ENCODE results near the gene RSRC2.
A peak's percentile ranks its signal among the peaks of the same experiment; 100 is the strongest.
"Not testable (repeated sequence)": the region's sequence is repeated elsewhere in the genome, so short reads cannot be mapped to it uniquely, and the experiment has no call there.

RSRC2 gene

DNA sequence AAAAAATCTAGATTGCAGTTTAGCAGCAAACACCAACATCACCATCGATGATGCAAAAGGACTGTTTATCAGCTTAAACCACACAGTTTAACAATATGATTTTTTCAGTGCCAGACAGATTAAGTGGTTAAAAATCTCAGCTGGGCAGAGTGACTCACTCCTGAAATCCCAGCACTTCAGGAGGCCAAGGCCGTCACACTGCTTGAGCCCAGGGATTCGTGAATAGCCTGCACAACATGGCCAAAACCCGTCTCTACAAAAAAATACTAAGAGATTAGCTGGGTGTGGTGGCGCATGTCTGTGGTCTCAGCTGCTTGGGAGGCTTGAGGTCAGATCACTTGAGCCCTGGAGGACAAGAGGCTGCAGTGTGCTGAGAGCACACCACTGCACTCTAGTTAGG, 8.9 kb downstream of the RSRC2 start:
- no peak for DNase-seq

DNA sequence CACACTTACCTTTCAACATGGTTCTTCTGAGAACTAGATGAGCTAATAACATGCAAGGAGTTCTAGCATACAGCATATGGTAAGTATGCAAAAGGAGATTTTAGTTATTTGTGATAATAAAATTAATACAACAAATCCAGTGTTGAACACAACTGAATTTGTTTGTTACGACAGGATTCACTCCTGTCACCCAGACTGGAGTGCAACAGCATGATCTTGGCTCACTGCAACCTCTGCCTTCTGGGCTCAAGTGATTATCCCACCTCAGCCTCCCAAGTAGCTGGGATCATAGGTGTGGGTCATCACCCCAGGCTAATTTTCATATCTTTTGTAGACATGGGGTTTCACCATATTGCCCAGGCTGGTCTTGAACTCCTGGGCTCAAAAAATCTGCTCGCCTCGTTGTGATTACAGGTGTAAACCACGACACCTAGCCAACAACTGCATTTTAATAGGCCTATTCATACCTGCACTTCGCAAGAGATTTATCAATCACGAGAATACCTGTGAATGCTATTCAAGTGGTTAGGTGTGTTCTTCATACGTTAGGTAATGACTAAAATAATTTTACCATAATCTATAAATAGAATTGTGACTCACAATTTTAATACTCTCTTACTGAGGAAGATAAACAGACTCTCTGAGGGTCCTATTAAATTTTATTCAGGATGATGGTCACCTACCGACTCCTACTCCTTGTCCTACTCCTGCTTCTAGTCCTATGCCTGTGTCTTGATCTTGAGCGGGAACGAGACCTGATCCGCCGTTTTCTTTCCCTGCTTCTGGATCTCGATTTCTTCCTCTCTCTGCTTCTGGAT, 10.0 kb downstream of the RSRC2 start:
- no peak for DNase-seq

DNA sequence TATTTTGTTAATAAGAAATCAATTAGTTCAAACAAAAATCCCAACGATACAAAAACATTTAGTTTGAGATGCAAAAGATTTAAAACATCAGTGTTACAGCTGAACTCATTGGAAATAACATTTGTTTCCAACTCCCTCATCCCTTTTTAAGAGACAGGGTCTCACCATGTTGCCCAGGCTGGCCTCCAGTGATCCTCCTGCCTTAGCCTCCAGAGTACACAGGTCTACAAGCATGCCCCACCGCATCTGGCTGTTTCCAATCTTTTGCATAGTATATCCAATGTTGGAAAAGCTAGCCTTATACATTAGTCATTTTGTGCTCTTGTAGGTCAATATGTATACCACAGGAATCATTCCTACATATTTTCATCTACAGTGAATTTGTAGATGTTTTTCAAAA, 11.5 kb downstream of the RSRC2 start:
- no peak for DNase-seq

DNA sequence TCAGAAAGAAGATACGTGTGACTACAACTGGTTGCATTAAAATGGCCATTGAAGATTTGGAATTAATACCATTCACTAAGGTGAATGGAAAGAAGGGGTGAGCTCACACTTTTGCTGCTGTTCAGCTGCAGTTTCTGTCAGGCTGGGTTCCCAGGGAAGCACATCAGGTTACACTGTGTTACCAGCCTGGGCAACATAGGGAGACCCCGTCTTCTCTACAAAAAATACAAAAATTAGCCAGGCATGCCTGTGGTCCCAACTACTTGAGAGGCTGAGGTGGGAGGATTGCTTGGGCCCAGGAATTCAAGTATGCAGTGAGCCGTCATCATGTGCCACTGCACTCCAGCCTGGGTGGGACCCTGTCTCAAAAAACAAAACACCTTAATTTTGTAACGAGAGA, 13.1 kb downstream of the RSRC2 start:
- no peak for DNase-seq

DNA sequence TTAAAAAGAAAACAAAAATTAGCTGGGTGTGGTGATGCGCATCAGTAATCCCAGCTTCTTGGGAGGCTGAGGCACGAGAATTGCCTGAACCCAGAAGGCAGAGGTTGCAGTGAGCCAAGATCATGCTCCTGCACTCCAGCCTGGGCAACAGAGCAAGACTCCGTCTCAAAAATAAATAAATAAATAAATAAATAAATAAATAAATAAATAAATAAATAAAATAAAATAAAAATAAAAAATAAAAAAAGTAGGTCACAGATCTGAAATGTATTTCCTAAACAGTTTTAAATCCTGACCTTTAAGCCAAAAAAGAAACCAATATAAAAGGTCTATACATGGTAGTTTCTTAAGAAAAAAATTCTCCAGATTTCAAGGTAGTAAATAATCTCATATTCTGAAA, 13.7 kb downstream of the RSRC2 start:
- not testable (repeated sequence) for DNase-seq

DNA sequence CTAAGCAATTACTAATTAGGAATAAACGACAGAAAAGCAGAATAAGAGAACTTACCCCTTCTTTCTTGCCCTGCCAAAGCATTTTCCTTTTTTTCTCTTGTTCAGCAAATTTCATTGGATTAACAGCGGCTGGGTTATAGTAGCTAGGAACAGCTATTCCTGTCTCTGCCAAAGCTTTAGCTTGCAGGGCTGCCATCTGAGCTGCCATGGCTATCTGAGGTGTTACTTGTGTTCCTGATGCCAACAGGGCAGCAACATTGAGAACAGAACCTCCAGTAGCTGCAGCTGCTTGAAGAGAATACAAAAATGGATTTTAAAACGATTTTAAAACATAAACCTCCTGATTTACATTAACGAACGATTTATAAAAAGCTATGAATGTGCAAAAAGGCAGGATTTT, 18.6 kb downstream of the RSRC2 start:
- no peak for DNase-seq

DNA sequence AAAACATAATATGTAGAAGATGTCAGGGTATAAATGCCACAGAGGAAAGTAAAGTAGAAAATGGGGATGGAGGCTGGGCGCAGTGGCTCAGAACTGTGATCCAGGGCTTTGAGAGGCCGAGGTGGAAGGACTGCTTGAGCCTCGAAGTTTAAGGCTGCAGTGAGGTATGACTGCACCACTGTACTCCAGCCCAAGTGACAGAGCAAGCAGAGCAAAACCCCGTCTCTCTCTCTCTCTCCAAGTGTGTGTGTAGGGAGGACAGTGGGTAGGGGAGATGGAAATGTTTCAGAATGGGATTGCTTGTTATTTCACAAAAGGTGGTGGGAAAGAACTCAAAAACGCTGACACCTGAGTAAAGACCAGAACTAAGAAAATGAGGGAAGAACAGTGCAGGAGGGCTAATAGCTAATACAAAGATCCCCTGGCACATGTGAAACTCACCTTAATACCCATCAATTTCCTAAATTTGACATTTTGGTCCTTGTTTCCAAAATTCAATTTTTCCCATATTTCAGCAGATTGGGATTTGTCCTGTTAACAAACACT, 20.3 kb downstream of the RSRC2 start:
- no peak for DNase-seq

DNA sequence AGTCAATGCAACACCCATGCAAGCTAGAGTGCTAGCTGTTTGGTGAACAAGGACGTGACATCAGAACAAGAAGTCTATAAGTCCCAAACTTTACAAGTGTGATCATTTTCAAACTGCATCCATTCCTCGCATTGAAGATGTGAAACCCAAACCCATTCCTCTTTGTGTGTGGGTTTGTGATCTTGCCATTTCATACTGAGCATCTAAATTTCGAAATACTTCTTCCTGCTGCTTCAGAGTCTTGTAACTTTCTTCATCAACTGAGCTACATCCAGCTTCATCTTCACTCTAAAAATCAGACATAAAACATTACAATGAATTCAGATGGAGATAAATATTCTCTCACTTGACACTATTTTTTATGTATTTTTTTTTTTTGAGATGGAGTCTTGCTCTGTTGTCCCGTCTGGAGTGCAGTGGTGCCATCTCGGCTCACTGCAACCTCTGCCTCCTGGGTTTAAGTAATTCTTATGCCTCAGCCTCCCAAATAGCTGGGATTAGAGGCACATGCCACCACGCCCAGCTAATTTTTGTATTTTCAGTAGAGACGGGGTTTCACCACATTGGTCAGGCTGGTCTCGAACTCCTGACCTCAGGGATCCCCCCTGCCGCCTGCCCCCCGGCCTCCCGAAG, 21.2 kb downstream of the RSRC2 start:
- DNase-seq, result no peak

DNA sequence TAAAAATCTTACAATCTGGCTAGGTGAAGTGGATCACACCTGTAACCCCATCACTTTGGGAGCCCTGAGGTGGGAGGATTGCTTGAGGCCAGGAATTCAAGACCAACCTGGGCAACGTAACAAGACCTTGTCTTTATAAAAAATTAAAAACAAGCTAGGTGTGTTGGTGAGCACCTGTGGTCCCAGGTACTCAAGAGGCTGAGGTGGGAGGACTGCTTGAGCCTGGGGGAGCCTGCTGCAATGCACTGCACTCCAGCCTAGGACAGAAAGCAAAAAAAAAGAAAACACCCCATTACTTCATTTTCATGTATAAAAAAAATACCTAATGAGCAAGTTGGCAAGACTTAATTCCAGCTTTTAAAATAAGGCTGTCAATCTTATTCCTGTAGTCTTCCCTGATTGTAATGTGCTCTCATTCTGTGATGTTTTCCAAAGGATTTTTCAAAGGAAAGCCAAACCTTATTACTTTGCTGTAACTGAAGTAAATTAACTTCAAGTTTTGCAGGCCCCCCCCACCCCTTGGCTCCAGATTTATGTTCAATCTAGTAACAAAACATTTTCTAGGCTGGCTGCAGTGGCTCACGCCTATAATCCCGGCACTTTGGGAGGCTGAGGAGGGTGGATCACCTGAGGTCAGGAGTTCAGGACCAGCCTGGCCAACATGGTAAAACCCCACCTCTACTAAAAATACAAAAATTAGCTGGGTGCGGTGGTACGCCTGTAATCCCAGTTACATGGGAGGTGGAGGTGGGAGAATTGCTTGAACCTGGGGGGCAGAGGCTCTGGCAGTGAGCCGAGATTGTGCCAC, 22.7 kb downstream of the RSRC2 start:
- DNase-seq, result no peak

DNA sequence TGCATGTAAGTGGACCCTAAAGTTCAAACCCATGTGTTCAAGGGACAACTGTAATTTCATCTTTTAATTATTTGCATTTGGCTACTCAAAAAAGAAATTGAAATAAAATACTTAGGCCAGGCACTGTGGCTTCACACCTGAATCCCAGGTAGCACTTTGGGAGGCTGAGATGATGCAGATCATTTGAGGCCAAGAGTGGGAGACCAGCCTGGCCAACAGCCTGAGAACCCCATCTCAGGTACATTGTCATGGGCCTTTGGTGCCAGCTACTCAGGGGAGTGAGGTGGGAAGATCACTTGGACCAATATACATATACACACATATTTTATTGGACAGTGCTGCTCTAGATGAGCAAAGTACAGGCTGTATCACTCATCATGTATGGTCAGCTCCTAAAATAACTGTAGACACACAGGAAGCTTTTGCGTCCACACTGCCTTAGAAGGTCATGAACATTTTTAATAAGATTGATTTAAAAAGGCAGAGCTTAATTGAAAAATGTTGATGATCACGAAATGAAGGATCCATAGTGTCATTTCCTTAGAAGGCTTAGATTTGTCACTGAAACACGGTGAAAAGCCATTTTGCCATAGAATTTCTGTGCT, 23.5 kb downstream of the RSRC2 start:
- no peak for DNase-seq

DNA sequence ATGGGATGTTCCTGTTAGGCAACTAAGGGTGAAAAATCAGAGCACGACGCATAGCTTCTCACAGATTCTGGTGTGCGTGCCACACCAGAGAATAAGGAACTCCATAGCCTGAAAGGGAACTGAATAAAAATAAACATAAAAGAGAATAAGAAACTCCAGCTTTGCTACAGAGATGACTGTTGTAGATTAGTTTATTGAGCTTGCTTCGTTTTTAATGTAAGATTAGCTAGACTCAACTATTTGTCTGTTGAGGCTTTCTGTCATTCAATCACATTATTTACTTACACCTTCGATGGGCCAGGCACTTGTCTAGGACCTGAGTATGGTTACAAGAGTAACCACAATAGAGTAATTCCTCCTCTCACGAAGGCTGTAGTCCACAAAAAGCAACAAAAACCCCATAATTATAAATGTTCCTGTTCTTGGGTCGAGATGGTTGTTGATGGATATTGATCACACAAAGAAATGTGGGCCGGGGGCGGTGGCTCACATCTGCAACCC, 25.2 kb downstream of the RSRC2 start:
- no peak for DNase-seq

DNA sequence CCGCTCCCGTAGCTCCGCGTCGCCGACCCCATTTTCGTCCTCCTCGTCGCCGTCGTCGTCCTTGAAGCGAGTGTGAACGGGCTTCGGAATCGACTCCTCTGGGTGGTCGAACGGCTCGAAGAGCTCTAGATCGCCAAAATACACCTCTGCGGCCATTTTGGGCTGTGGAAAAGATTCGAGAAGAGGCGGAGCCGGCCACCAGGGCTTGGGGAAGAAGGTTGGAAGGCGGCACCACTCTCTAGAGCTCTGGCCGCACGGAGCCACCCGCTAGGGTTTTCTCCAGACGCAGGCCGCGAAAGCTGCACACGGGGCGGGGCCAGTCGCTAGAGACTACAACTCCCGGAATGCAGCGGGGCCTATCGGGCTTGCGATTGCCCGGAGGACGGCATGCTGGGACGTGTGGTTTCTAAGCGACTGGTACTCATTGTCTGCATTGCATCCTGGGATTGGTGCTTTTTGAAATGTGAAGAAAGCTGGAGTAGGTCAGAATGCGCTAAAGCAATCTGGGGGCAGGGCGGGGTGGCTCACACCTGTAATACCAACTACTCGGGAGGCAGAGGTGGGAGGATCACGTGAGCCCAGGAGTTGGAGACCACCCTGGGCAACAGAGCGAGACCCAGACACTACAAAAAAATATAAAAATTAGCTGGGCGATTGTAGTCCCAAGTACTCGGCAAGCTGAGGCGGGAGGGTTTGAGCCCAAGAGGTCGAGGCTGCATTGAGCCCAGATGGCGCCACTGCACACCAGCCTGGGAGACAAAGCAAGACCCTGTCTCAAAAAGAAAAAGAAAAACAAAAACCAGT, 25.8 kb downstream of the RSRC2 start, which contains the start of gene ZCCHC8:
TSS of gene ZCCHC8 (minus strand) at position 248 of the 804 bp plus-strand sequence. CDS start at position 156, 92 bp downstream.
- peak; percentile 94 to 98 for DNase-seq

DNA sequence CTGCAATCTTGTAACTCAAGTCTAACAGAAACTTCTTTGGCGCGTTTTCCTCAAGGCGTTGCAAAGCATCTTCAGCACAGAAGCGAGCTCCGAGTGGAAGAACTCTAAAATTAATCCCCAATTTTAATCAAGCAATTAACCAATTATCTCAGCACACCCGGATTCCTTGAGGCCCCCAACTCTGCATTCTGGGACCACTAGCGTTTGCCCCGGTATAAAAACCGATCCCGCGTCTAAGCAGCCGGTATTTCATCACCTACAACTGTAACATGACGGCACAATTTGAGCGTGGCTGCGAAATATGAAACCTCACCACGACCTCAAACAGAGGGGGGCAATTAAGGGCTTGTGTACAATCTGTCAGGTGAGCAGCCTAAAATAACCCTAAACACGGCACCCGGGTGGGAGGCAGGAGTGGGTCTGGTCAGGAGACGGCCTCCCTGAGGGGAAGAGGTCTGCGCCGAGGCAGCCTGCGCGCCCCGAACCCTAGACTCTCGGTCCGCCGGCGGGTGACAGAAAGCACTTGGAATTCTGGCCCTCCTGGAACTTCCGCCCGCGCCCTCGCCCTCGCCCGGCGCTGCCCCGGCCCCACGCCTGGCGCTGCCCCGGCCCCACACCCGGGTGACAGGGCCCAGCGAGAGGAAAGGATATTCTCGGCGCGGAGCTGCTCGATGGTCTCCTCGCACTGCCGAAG, 26.6 kb downstream of the RSRC2 start:
- DNase-seq, result peak; percentile 43 to 70

DNA sequence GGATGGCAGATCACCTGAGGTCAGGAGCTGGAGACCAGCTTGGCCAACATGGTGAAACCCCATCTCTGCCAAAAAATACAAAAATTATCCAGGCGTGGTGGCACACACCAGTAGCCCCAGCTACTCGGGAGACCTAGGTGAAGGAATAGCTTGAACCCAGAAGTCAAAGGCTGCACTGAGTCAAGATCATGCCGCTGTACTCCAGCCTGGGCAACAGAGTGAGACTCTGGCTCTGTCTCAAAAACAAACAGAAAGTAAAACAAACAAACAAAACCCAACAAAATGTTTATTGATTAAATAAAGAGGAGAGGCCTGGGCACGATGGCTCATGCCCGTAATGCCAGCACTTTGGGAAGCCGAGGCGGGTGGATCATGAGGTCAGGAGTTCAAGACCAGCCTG, 31.5 kb downstream of the RSRC2 start:
- no peak for DNase-seq

DNA sequence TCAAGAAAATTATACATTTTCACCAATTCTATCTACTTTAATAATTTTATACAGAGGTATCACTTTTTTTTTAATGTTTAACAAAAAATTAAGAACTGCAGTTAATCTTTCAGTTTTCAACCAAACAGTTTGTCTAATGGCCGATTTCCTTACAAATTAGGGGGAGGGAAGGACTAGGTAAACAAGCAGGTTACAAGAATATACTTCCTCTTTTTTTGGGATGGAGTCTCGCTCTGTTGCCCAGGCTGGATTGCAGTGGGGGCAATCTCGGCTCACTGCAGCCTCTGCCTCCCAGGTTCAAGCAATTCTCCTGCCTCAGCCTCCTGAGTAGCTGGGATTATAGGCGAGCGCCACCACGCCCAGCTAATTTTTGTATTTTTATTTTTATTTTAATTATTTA, 33.5 kb downstream of the RSRC2 start:
- not testable (repeated sequence) for DNase-seq

DNA sequence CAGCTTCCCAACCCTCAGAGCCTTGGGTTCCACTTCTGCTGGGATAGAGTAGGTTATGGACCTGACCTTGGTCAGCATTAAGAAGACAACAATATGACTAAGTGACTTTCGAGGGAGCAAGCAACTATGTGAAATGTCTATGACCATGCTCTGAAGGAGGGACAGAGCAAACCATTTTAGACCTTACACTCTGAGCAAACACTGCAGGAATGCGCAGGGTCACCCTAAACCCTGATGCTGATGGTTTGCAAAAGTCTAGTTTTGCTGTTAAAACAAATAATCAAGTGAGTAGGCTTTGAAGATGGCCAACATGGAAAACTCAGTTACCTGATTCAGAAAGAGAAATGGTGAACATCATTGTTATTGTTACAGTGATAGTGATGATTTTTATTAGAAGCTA, 34.7 kb downstream of the RSRC2 start:
- no peak for DNase-seq

DNA sequence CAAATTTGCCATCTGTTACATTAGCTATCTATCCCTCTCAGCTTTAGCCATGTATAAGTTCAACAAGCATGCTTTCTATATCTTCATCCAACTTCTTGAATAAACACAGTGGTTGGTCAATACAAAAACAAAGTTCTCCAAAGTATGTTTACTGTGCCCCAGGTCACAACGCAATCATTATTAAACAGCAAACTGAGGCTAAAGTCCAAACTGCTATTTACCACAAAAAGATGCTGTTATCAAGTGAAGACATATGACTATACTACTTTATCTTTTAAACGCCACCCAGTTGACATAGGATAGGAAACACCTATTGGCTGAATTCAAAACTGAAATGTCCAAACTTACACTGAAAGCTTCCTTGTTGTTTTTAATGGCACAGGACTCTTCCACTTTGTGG, 37.7 kb downstream of the RSRC2 start:
- no peak for DNase-seq

DNA sequence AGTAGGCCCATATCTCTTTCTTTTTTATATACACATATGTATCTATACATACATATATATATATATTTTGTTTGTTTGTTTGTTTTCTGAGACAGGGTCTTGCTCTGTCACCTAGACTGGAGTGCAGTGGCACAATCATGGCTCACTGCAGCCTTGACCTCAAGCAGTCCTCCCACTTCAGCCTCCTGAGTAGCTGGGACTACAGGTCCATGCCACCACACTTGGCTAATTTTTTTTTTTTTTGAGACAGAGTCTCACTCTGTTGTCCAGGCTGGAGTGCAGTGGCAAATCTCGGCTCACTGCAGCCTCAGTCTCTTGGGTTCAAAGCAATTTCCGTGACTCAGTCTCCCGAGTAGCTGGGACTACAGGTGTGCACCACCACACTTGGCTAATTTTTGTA, 38.9 kb downstream of the RSRC2 start:
- DNase-seq, result not testable (repeated sequence)

DNA sequence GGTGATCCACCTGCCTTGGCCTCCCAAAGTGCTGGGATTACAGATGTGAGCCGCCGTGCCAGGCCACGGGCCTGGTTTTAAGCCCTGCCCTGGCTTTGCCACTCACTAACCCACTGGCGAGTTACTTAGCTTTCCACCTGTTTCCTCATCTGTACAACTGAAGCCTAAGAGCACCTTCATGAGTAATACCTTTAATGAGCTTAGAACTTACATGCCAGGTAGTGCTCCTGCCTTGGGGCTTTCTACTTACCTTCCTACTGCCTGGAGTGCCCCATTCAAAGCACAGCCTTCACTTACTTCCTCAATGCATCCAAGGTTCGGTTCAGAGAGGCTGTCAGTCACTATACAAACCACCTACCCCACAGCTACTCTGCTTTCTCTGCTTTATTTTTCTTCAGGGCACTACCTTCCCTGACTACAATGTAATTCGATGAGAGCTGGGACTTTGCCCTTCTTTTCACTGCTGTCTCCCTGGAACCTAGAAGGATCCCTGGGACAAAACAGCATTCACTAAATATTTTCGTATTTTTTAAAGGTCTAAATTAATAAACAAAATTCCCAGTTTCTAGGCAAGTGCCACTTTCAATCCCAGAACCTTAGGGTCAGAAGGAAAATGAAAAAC, 39.8 kb downstream of the RSRC2 start:
- no peak for DNase-seq

DNA sequence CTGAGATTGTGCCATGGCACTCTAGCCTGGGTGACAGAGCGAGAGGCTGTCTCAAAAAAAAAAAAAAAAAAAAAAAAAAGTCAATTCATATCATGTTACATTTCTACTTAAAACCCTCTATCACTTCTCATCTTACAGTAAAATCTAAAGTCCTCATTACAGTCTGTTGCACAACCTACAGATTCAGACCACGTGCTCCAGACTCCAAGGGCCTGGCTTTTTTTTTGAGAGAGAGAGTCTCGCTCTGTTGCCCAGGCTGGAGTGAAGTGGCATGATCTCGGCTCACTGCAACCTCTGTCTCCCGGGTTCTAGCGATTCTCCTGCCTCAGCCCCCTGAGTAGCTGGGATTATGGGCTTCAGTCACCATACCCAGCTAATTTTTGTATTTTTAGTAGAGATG, 40.4 kb downstream of the RSRC2 start:
- DNase-seq, result peak; percentile 1 to 24

DNA sequence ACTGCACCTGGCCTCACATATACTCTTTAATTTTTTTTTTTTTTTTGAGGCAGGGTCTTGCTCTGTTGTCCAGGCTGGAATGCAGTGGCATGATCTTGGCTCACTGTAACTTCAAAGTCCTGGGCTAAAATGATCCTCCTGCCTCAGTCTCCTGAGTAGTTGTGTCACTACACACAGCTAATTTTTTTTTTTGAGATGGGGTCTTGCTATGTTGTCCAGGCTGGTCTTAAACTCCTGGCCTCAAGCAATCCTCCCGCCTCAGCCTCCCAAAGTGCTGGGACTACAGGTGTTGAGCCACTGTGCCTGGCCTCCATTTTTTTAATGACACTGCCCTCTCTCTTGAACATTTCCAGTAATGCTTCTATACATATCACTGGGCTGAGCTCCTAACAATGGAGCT, 42.4 kb downstream of the RSRC2 start:
- DNase-seq, result not testable (repeated sequence)

Data from NCI-H524 (cell line).